Central memory CD4-positive, alpha-beta T cell (primary cell): Measurements from ENCODE around the gene SLC39A7.
A peak's percentile ranks its signal among the peaks of the same experiment; 100 is the strongest.

Source experiments
- DNase-seq: peaks from one replicate; pipeline ENCODE4 v3.0.0; 2022

The SLC39A7 gene

GRCh38 chr6:33170176-33171015 is 30.3 kb upstream of the SLC39A7 start:
- DNase-seq = no peak

DNA sequence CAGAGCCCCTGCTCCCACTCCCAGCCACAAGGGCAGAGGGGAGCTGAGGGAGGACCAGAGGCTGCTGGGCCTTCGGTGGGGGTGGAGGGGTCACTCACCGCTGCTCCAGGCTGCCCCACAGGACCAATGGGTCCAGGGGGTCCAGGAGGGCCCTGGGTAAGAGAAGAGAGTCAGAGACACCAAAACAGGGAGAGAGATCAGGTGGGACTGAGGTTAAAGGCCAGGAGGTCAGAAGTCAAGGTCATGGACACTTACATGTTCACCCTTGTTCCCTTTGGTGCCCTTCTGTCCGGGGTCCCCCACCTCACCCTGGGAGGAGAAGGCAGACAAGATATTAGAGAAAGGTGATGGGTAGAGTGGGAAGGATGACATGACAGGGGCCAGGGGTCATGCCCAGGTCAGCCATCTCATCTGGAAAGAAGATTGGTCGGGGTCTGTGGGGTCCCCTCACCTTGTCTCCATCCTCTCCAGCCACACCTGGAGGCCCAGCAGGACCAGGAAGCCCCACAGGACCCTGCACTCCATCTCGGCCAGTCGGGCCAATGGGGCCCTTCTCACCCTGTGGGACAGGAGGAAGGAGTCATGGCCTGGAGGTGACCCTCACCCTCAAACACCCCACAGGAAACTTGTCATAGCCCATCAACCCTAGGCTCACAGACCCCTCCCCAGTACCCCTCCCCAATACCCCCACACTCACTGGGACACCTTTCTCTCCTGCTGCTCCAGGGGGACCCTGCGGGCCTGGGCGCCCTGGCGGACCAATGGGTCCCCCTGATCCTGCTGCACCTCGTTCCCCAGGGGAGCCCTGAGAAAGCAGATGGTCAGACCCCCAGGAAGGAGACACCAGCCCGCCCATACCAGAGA is 29.4 kb upstream of the SLC39A7 start:
- no peak for DNase-seq

DNA sequence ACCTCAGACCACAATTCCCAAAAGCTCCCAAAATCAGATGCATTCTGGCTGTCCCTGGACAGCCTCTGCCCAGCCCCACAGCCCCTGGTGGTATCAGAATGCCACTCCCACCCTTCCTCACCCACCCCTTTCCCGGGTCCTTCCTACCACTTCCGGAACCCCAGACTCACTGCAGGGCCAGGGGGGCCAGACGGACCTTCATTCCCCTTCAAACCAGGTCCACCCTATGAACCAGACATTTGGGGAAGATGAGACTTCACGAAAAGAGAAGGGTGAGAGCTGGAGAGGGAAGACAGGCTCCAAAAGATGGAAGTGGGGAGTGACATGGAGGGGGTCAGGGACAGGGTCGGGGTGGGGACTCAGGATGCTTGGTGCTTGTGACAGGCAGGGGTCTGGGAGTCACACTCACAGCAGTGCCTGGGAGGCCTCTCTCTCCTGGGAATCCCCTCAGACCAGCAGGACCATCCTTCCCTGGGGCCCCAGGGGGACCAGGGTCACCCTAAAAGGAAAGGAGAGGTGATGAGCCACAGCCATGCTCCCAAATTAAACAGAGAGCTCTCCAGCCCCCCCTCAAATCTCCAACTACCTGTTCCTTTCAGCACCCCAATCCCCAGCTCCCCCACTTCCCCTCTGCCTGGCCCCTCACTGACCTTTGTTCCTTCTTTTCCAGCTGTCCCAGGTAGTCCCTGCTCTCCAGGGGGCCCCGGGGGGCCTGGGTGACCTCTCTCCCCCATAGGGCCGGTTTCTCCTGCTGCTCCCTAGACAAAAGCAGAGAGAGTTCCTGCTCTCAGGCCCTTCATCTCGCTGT is 28.6 kb upstream of the SLC39A7 start:
- DNase-seq = no peak

GRCh38 chr6:33172688-33173534 is 27.8 kb upstream of the SLC39A7 start:
- DNase-seq = no peak

DNA sequence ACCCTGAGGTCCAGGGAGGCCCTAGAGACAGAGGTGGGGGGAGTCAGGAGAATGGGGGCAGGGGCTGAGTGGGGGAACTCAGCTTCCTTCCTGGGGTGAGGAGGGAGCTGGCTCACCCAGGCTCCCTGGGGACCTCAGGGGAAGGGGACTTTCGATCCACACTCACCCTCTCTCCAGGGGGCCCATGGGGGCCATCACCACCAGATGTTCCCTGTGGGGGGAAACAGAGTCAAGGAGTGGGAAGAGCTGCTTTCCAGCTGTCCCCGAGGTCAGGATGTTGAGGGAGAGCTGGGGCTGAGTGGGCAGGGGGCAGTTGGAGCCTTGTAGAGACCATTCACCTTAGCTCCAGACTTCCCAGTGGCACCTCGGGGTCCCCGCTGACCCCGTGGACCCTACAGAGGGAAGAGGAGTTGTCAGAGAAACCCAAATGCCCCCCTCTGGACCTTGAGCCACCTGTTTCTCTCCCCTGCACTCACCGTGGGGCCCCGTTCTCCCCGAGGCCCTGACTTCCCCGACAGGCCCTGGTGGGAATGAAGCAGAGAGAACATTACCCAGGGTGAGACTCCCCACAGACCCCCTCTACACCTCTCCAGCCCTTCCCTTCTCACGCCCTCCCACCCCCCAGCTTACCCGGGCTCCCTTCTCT is 27.0 kb upstream of the SLC39A7 start:
- no peak for DNase-seq

DNA sequence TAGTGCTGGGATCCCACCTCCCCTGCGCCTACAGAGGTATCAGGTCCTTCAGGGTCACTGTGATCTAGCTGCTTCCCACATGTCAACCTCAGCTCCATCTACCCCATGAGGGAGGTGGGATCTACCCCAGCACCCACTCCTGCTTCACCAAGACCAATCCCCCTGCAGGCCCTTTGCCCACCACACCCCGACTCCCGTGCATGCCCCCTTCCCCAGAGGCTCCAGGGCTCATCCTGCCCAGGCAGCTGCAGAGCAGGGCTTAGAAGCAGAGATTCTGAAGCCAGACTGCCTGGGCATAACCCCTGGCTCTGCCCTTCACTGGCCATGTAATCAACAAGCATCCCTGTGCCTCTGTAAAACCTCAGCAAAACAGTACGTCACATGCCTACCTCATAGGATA is 25.9 kb upstream of the SLC39A7 start:
- no peak for DNase-seq

GRCh38 chr6:33175436-33176069 is 25.1 kb upstream of the SLC39A7 start:
- no peak for DNase-seq

DNA sequence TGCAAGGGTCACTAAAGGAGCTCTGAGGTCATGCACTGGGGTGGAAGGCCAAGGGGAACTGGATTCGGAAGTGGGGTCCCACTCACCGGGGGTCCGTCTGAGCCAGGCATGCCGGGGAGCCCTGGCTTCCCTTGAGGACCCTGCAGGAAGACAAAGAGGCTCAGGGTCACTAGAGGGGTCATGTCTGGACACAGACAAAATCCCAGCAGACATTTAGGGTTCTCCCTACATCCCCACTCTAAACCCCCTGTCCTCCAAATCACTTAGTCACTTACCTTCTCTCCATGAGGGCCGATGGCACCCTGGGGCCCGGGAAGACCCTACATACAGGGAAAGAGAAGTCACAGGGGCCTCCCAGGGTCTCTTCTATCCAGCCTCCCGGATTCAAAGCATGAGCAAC is 23.8 kb upstream of the SLC39A7 start:
- no peak for DNase-seq

DNA sequence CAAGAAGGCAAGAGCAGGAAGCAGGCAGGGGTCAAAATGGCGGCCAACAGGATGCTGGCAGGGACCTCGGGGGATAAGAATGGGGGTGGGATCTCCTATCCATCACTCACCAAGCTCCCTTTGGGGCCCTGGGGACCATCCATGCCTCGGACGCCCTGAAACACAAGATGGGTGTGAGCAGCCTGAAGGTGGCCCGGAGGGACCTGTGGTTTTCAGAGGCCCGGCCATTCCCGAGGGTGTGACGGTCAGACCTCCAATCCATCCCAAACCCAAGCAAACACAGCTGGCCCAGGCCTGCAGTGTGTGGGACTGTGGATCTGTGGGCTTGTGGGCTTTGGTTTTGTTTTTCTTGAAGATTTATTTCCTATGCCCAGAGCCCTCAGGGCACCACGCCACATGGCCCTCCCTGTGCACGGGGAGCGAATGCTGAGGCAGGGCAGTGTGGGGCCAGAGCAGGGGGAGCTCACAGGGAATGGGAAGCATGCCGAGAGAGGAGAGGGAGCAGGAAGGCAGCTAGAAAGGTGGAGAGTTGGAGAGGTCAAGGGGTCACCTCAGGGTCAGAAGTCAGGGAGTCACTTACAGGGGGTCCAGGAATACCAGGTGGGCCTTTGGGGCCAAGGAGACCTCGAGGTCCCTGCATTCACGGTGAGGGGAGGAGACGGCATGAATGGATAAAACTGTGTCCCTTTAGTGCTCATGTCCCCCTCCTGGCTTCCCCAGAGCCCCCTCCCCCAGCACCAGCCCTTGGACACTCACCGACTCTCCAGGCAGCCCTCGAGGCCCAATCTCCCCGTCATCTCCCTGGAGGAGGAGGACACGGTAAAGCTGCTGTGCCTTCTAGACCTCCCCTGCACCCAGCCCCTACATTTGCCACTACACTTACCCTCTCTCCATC is 22.9 kb upstream of the SLC39A7 start:
- no peak for DNase-seq

DNA sequence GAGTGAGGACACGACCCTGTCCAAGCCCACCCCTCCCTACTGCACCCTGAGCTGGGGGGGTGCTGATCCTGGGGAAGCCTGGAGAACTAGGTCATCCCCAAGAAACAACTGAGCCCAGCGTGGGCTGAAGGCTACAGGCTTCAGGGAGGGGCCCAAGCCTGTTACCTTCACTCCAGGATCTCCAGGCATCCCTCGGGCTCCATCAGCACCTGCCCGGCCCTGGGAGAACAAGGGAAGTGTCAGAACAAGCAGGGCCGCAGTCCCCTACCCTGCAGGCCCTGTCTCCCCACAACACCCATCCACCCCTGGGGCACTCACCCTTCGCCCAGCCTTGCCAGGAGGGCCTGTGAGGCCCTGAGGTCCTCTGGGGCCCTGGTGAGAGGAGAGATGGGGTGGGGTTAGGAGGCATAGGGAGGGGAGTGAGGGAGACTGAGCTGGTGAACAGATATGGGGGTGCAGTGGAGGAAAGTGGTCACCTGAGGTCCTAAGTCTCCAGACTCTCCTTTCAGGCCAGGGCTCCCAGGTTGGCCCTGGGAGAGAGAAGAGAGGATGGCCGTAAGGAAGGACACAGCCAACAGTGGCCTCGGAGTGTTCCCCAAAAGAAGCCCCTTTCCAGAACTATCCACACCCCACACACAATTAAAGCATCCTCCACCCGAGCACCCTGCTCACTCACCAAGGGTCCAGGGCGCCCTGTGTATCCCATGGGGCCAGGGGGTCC is 21.8 kb upstream of the SLC39A7 start:
- no peak for DNase-seq

DNA sequence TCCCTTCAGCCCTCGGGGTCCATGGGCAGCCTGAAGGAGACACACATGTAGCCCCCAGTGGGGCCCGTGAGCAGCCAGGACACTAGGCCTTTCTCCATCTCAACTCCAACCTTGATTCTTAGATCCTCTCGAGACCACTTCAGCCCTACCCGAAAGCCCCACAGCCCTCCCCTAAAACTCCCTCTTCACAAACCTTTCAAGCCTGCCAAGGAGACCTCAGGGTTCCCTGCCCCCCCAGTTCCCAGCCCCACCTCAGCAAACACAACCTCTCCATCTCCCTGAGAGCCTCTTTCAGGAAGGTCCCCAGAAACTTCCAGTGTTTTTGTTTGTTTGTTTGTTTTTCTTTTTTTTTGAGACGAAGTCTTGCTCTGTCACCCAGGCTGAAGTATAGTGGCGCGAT is 19.5 kb upstream of the SLC39A7 start:
- no peak for DNase-seq

- DNase-seq = peak; percentile 28
Observed at GRCh38 chr6:33183071-33183683, 17.5 kb upstream of the SLC39A7 start.

DNA sequence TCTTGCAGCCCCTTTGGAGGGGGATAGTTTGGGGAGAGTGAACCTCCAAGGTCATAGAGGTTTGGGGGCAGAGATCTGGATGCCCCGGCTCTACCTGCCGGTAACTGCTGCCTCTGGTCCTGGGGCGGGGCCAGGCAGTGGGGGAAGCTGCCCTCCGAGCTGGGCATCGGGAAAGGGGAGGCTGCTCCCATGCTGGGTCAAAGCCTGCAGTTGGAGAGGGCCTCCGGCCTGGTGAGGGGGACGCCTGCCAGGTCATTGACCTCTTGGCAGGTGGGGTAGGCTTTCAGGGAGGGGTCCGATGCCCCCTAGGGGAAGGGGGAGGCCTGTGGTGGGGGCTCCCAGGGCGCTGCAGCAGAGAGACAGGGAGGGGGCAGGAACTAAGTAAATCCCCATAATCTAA is 15.5 kb upstream of the SLC39A7 start:
- DNase-seq = no peak

DNA sequence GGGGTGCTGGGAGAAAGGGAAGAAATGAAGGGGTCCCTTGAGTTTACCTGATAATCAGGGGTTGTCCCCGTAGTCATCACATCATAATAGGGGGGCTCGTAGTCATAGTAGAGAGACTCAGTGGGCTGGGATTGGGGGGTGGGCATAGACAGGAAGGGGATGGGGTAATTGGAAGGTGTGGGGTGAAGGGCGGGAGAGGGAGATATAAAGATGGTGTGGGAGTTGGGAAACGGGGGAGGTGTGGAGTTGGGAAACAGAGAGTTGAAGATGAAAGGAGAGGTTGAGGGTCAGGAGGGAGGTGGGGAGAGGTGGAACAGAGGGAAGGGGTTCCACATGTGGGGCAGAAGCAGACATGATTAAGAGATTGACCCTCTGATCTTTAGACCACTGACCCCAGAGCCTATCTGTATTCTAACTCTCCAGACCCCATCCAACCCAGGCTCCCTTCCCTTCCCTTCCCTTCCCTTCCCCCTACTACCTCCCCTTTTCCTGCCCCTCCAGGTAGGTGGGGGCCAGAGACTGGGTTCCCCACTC is 14.9 kb upstream of the SLC39A7 start:
- DNase-seq = no peak

DNA sequence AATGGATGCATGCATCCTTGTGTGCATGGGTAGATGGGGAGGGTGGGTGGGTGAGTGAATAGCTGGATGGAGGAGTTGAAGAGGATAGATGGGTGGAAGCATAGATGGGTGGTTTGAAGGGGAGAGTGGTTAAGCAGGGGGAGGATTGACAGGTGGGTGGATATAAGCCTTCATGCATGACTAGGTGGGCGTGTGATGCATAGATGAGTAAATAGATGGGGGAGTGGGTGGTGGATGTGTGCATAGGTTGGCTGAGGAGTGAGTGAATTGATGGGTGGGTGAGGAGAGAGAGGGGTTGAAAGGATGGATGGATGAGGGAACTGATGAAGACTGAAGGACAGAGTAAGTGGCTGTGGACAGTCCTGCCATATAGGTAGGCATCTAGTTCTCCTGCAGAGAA is 12.9 kb upstream of the SLC39A7 start:
- DNase-seq = no peak

DNA sequence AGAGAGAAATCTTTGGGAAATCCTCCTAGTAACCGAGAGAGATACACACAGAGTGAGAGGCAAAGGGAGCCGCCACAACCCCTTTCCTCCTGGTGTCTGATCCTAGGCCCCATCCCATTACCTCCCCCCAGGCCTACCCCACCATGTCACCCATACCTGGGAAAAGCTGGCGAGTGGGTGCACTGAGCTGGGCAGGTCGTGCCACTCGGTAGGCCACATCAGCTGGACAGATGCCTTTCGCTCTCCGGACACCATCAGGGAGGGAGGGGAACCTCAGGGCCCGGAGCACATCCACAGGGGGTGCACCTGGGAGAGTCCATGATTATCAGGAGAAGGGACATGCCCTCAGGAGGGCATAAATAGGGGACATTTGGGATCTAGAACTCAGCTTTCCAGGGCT is 11.5 kb upstream of the SLC39A7 start:
- no peak for DNase-seq

GRCh38 chr6:33189625-33190448 is 10.8 kb upstream of the SLC39A7 start:
- DNase-seq = no peak
